Activated naive CD4-positive, alpha-beta T cell treated with anti-CD3 and anti-CD28 coated beads, Interleukin-2, amount 10 ng/mL, durations not matched to agents 7 days and 5 days (primary cell): ENCODE measurements around the gene LAMC1.

Experiments used
- CTCF ChIA-PET: fragments of 350-600 bp; sonication (Branson Sonifier 250); formaldehyde crosslinking; loops from one replicate; lab custom pipeline; 2021; ENCODE audit warnings: antibody characterized with exemption; lab: Charles Lee
- DNase-seq: peaks from one replicate; pipeline ENCODE4 v3.0.0-alpha.2; 2020
- H3K27ac Mint-ChIP-seq: one replicate; pipeline ENCODE4 v1.8.0; 2021; ENCODE audit warnings: mild to moderate bottlenecking, moderate library complexity, mixed read lengths
- H3K27me3 Mint-ChIP-seq: one replicate; pipeline ENCODE4 v1.8.0; 2021; ENCODE audit warnings: mild to moderate bottlenecking, mixed read lengths
- H3K36me3 Mint-ChIP-seq: one replicate; pipeline ENCODE4 v1.8.0; 2021; ENCODE audit warnings: mixed read lengths
- H3K4me1 Mint-ChIP-seq: one replicate; pipeline ENCODE4 v1.8.0; 2021; ENCODE audit warnings: mixed read lengths
- H3K4me3 Mint-ChIP-seq: one replicate; pipeline ENCODE4 v1.8.0; 2021; ENCODE audit warnings: mild to moderate bottlenecking, moderate library complexity, mixed read lengths
- H3K9me3 Mint-ChIP-seq: one replicate; pipeline ENCODE4 v1.8.0; 2021; ENCODE audit warnings: mixed read lengths

Gene LAMC1

DNA sequence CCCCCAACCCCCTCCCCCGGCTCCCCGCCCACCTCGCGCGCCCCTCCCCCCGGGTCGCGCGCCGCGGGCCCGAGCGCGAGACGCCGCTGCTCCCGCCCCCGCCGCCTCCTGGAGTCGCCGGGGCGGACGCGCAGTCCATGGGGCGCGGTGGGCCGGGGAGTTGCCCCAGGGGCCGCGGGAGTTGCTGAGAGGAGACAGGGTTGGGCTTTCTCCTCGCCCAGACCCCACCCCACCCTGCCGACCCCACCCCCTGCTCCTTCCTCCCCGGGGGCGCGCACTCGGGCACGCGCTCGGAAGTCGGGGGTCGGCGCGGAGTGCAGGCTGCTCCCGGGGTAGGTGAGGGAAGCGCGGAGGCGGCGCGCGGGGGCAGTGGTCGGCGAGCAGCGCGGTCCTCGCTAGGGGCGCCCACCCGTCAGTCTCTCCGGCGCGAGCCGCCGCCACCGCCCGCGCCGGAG is at the start of gene LAMC1:
Gene LAMC1, plus strand, starts transcription at position 275 of the 455 bp plus-strand sequence. CDS start 297 bp downstream, outside the sequence.
- CTCF ChIA-PET: no interaction called here
- H3K9me3 Mint-ChIP-seq: no peaks in the 10 kb centered on the region
- H3K4me3 Mint-ChIP-seq: peak within 1 kb of the TSS; percentile 47
- peaks cover 11% of the 10 kb centered on the region for H3K4me1 Mint-ChIP-seq
- peak; percentile 21 for DNase-seq
- H3K27ac Mint-ChIP-seq: peak within 1 kb of the TSS; percentile 25
- H3K27me3 Mint-ChIP-seq: peaks cover 80% of the 10 kb centered on the region
- H3K36me3 Mint-ChIP-seq: no peaks in the 10 kb centered on the region

DNA sequence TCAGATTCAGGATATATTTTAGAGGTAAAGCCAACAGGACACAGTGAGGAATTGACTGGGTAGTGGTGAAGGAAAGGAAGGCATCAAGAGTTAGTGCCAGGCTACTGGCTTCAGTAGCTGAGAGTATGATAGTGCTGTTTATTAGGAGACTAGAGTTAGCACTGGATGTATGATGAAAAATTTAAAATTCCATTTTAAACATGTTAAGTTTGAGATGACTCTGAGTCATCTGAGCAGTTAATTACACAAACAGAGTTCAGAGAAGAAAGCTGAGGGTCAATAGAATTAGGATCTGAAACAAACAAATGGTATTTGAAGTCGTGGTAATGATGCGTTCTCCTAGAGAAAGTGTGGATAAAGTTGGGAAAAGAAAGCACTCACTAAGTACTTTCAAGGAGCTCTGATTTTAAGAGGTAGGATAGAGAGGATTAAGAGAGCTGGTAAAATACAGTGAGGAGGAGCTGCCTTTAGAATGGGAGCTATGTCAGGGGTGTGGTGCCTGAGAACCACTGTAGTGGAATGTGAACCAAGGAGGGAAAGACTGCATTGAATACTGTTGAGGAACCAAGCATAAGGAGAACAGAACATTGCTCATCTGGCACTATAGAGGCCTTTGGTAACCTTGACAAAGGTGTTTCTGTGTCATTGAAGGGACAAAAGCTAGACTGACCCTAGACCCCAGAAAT is 48.6 kb upstream of the LAMC1 start:
- Mint-ChIP-seq H3K9me3 (no peaks in the 10 kb centered on the region), H3K27ac (no peak overlapping the region), H3K4me1 (no peaks in the 10 kb centered on the region), H3K36me3 (no peaks in the 10 kb centered on the region), H3K27me3 (no peaks in the 10 kb centered on the region), H3K4me3 (no peak overlapping the region)
- CTCF ChIA-PET: interaction anchor here (0.6 kb wide), 1 partner anchor 9 kb away, joined by 3 read pairs; no protein-coding TSS in a partner anchor
- DNase-seq: no peak

DNA sequence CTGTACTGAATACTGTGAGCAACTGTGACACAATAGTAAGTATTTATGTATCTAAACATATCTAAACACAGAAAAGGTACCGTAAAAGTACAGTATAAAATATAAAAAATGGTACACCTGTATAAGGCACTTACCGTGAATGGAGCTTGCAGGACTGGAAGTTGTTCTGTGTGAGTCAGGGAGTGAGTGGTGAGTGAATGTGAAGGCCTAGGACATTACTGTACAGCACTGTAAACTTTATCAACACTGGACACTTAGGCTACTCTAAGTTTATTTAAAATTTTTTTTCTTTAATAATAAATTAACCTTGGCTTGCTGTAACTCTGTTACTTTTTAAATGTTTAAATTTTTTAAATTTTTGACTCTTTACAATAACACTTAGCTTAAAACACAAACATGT is 45.7 kb upstream of the LAMC1 start:
- Mint-ChIP-seq H3K4me3 (no peak overlapping the region), H3K27ac (no peak overlapping the region), H3K36me3 (no peaks in the 10 kb centered on the region), H3K27me3 (no peaks in the 10 kb centered on the region), H3K9me3 (no peaks in the 10 kb centered on the region), H3K4me1 (no peaks in the 10 kb centered on the region)
- DNase-seq: no peak
- CTCF ChIA-PET: interaction anchor here (0.6 kb wide), 1 partner anchor 214 kb away, joined by 3 read pairs; no protein-coding TSS in a partner anchor

DNA sequence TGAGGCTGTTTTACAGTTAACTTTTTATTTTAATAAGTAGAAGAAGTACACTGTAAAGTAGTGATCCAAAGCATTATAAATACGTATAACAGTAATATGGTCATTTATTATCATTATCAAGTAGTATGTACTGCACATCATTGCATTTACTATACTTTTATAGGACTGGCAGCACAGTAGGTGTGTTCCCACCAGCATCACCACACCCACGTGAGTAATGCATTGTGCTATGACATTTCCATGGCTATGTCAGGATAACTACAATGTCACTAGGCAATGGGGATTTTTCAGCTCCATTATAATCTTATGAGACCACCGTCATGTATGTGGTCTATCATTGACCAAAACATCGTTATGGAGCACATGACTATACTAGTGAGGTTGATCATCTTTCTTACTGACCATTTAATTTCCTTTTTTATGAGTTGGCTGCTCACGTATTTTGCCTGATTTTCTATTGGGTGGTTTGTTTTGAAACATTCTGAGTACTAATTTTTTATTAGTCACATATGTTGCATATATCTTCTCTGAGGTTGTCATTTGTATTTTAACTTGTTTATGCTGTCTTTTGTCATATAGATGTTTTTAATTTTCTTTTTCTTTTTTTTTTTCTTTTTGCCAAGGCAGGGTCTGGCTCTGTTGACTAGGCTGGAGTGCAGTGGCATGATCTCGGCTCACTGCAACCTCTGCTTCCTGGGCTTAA is 44.9 kb upstream of the LAMC1 start:
- Mint-ChIP-seq H3K27me3 (no peaks in the 10 kb centered on the region), H3K9me3 (no peaks in the 10 kb centered on the region), H3K4me3 (no peak overlapping the region), H3K4me1 (no peaks in the 10 kb centered on the region), H3K27ac (no peak overlapping the region), H3K36me3 (no peaks in the 10 kb centered on the region)
- CTCF ChIA-PET: interaction anchor here (0.6 kb wide), 1 partner anchor 43 kb away, joined by 3 read pairs; no protein-coding TSS in a partner anchor
- no peak for DNase-seq

DNA sequence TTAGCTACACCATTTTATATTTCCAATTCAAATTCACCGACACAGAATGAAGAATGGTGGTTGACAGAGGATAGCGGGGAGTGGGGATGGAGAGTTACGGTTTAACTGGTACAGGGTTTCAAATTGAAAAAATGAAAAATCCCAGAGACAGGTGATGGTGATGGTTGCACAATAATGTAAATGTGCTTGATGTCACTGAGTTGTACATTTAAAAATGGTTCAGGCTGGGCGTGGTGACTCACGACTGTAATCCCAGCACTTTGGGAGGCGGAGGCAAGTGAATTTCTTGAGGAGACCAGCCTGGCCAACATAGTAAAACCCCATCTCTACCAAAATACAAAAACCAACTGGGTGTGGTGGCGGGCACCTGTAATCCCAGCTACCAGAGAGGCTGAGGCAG is 39.1 kb upstream of the LAMC1 start:
- H3K4me3 Mint-ChIP-seq: no peak overlapping the region
- no peaks in the 10 kb centered on the region for H3K4me1 Mint-ChIP-seq
- CTCF ChIA-PET: no interaction called here

DNA sequence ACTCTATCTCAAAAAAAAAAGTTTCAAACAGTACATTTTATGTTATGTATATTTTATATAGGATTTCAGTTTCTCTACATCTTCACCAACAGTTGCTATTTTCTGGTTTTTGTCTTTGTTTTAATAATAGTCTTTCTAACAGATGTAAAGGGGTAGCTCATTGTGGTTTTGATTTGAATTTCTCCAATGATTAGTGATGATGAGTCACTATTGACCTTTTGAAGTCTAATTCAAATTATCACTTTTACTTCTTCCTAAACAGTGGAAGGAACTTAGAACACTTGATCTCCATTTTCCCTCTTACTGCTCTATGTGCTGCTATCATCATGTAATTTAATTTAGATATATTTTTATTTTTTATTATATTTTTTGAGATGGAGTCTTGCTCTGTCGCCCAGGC is 38.6 kb upstream of the LAMC1 start:
- Mint-ChIP-seq H3K9me3 (no peaks in the 10 kb centered on the region), H3K27ac (no peak overlapping the region), H3K27me3 (no peaks in the 10 kb centered on the region), H3K36me3 (no peaks in the 10 kb centered on the region), H3K4me3 (no peak overlapping the region), H3K4me1 (no peaks in the 10 kb centered on the region)
- CTCF ChIA-PET: no interaction called here
- no peak for DNase-seq

More for the DNA sequence above, 39.1 kb upstream of the LAMC1 start:
- Mint-ChIP-seq H3K27me3 (no peaks in the 10 kb centered on the region), H3K27ac (no peak overlapping the region), H3K36me3 (no peaks in the 10 kb centered on the region), H3K9me3 (no peaks in the 10 kb centered on the region)
- DNase-seq: no peak

DNA sequence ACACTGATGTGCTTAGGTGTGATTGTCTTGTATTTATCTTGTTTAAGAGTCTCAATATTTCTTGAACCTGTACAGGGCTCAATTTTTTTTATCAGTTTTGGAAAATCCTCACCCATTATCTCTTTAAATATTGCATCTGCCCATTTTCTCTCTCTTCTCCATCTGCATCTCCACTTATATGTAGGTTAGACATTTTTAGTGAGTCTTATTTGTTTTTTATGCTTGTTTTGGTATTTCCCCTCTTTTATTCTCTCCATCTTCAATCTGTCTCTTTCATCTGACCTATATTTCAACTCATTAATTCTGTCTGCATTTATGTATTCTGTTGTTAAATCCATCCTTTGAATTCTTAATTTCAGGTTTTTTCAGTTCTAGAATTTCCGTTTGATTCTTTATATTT is 37.3 kb upstream of the LAMC1 start:
- peaks cover 6% of the 10 kb centered on the region for H3K27me3 Mint-ChIP-seq

DNA sequence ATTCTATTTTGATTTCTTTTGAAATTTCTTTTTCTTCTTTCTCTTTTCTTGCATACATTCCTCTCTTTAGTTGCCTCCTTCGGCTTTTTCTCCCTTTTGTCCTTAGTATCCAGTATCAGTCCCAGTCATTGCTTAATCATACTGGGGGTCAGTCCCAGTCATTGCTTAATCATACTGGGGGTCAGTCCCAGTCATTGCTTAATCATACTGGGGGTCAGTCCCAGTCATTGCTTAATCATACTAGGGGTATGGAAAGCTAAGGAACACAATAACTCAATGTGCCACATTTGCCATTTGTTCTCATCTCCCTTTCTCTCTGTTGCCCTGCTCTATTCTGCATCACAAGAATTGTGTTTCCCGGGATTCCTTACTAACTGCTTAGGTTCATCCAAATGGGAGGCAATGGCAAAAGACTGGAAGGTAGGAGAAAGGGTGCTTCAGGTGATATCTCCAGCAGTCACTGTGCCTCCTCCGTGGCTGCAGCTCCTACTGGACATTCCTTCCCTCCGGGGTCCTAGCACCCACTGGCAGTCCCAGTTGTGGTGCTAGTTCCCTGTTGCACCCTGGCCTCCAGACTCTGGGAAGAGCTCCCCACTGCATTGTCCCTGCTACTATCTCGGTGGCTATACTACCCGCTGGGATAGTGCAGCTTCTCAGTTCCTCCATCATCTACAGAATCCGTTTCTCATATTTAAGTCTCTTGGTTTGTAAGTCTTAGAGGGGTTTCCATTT is 32.6 kb upstream of the LAMC1 start:
- H3K4me3 Mint-ChIP-seq: no peak overlapping the region
- no peaks in the 10 kb centered on the region for H3K9me3 Mint-ChIP-seq
- CTCF ChIA-PET: no interaction called here
- no peaks in the 10 kb centered on the region for H3K36me3 Mint-ChIP-seq
- H3K4me1 Mint-ChIP-seq: no peaks in the 10 kb centered on the region
- no peak overlapping the region for H3K27ac Mint-ChIP-seq
- no peak for DNase-seq
- peaks cover 17% of the 10 kb centered on the region for H3K27me3 Mint-ChIP-seq

More for the DNA sequence above, 37.3 kb upstream of the LAMC1 start:
- no peaks in the 10 kb centered on the region for H3K4me1 Mint-ChIP-seq
- H3K9me3 Mint-ChIP-seq: no peaks in the 10 kb centered on the region
- no peak overlapping the region for H3K4me3 Mint-ChIP-seq
- CTCF ChIA-PET: no interaction called here
- H3K27ac Mint-ChIP-seq: peak overlapping the region; percentile 24
- no peaks in the 10 kb centered on the region for H3K36me3 Mint-ChIP-seq
- no peak for DNase-seq

DNA sequence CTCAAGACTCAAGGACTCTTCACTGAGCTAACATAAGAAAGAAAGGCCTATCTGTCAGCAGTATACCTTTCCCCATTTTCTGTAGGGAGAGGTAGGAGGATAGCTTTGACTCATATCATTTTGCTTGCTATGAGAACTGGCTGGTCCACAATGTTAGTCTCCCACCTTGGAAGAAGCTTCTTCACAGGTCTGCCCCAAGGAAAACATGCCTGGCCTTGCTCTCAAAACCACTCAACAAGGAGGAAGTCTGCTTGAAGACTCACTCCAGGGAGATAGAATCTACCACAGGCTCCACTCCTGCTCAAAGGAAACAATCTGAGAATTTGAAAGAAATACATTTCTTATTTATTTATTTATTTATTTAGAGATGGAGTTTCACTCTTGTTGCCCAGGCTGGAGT is 29.5 kb upstream of the LAMC1 start:
- H3K27me3 Mint-ChIP-seq: peaks cover 25% of the 10 kb centered on the region
- H3K9me3 Mint-ChIP-seq: no peaks in the 10 kb centered on the region
- no peaks in the 10 kb centered on the region for H3K36me3 Mint-ChIP-seq
- no peaks in the 10 kb centered on the region for H3K4me1 Mint-ChIP-seq
- H3K27ac Mint-ChIP-seq: no peak overlapping the region
- no peak overlapping the region for H3K4me3 Mint-ChIP-seq
- CTCF ChIA-PET: no interaction called here
- DNase-seq: no peak

DNA sequence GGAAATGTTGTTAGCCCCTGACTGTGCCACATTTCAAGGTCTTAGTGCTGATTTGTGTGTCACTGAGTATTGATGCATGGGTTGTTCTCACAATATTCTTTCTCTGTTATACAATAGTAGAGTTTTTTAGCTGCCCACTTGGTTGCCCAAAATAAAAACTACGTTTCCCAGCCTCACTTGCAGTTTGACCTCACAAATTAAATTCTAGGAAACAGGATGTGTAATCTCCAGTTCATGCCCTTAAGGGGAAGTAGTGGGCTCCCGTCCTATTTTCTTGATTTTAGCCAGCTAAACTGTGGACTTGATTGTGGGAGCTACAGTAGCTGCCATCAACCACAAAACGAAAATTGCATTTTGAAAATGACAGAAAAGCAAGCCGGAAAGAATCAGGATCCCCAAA is 27.3 kb upstream of the LAMC1 start:
- no peak for DNase-seq
- H3K9me3 Mint-ChIP-seq: no peaks in the 10 kb centered on the region
- H3K27me3 Mint-ChIP-seq: peaks cover 19% of the 10 kb centered on the region

DNA sequence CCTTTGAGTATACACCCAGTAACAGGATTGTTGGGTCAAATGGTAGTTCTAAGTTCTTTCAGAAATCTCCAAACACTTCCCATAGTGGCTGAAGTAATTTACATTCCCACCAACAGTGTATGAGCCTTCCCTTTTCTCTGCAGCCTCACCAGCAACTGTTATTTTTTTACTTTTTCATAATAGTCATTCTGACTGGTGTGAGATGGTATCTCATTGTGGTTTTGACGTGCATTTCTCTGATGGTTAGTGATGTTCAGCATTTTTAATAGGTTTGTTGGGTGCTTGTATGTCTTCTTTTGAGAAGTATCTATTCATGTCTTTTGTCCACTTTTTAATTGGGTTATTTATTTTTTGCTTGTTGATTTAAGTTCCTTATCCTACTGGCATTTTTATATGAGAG is 26.4 kb upstream of the LAMC1 start:
- H3K36me3 Mint-ChIP-seq: no peaks in the 10 kb centered on the region
- no peak overlapping the region for H3K27ac Mint-ChIP-seq
- no peak overlapping the region for H3K4me3 Mint-ChIP-seq
- no peaks in the 10 kb centered on the region for H3K4me1 Mint-ChIP-seq
- CTCF ChIA-PET: no interaction called here
- peaks cover 24% of the 10 kb centered on the region for H3K27me3 Mint-ChIP-seq
- no peaks in the 10 kb centered on the region for H3K9me3 Mint-ChIP-seq
- DNase-seq: no peak

More for the DNA sequence above, 27.3 kb upstream of the LAMC1 start:
- Mint-ChIP-seq H3K36me3 (no peaks in the 10 kb centered on the region), H3K27ac (no peak overlapping the region), H3K4me3 (no peak overlapping the region), H3K4me1 (no peaks in the 10 kb centered on the region)
- CTCF ChIA-PET: no interaction called here

DNA sequence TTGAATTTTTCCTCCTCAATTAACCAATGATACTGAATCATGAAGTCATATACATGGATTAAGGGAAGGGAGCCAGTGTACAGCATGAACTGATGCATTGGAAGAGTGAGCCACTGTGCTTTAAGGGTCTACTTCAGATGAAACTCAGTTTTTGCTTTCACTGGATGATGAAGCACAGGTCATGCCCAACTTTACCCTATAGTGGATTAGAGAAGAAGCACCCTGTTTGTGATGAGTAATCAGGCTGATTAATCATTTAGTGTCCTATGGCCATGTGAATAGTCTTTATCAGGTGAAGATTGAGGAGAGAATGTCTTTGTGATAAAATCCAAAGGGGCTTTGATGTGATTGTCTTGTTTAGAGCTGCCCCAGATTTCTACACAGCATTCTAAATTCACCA is 24.7 kb upstream of the LAMC1 start:
- Mint-ChIP-seq H3K4me1 (no peaks in the 10 kb centered on the region), H3K4me3 (no peak overlapping the region), H3K36me3 (no peaks in the 10 kb centered on the region), H3K27me3 (peaks cover 26% of the 10 kb centered on the region), H3K9me3 (no peaks in the 10 kb centered on the region), H3K27ac (no peak overlapping the region)
- no peak for DNase-seq
- CTCF ChIA-PET: no interaction called here

DNA sequence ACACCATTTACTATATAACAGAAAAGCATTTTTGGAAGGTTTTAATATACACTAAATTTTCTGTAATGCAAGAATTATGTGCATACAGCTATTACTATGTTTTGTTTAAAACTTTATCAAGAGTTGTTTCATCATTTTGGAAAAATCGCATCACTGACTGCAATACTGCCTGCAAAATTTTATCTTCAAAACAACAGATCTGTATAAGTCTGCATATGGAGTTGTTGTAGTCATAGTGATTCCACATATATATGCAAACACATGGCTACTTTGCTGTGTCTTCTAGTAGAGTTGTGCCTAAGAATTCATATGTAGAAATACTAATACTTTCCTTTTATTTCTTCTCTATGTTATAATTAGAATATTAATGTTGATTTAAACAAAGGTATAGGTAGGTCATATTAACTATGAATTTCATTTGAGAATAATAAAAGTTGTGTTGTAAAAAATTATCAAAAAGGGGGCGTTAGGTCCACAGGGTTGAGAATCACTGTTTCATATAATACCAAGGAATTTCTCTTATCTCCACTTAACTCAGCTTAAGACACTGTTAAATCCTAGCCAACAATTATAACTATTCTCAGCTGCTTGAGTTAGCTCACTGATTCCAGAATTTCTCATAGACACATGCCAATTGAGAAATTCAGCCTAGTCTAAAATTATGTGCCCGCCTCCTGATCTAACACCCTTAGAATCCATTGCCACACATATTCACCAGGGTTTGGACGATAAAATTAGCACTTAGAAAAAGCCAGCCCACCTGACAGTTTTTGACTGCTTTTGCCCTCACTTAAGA is 22.9 kb upstream of the LAMC1 start:
- Mint-ChIP-seq H3K36me3 (no peaks in the 10 kb centered on the region), H3K9me3 (no peaks in the 10 kb centered on the region), H3K4me3 (no peak overlapping the region), H3K27me3 (peaks cover 26% of the 10 kb centered on the region), H3K4me1 (no peaks in the 10 kb centered on the region), H3K27ac (no peak overlapping the region)
- DNase-seq: no peak
- CTCF ChIA-PET: no interaction called here

DNA sequence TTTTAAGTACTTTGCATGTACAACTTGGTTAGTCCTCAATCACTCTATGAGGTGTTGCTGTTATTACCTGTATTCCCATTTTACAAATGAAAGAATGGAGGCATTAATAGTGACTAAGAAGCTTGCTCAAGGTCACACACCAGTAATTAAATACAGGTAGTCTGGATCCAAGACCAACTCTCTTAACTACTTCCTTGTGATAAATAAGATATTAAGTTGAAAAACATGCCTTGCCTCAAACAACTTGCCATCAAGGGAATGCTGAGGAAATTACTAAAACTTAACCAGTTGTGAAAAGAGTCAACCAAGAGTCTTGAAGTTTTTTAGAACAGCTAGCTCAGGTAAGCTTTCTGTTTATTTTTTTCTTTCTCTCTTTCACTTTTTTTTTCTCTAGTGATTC is 21.0 kb upstream of the LAMC1 start:
- Mint-ChIP-seq H3K9me3 (no peaks in the 10 kb centered on the region), H3K36me3 (no peaks in the 10 kb centered on the region), H3K4me3 (no peak overlapping the region), H3K27me3 (peaks cover 26% of the 10 kb centered on the region), H3K27ac (no peak overlapping the region), H3K4me1 (no peaks in the 10 kb centered on the region)
- CTCF ChIA-PET: no interaction called here
- no peak for DNase-seq
